HG02588 (cell line): ENCODE measurements around the gene AADACL2.

Source experiments
- ATAC-seq: cut with Tn5 transposase; IDR thresholded peaks from one replicate; pipeline ENCODE4 v1.9.1; 2021; ENCODE audit warnings: mild to moderate bottlenecking, moderate library complexity; ENCODE audit not compliant: unreplicated experiment

The AADACL2 gene

DNA sequence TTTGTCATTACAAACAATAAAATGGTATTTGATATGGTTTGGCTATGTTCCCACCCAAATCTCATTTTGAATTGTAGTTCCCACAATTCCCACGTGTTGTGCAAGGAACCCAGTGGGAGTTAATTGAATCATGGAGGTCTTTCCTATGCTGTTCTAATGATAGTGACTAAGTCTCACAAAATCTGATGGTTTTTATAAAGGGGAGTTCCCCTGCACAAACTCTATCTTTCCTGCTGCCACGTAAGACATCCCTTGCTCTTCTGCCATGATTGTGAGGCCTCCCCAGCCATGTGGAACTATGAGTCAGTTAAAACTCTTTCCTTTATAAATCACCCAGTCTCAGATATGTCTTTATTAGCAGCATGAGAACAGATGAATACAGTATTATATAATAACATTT is 64.7 kb downstream of the AADACL2 start:
- no peak for ATAC-seq

DNA sequence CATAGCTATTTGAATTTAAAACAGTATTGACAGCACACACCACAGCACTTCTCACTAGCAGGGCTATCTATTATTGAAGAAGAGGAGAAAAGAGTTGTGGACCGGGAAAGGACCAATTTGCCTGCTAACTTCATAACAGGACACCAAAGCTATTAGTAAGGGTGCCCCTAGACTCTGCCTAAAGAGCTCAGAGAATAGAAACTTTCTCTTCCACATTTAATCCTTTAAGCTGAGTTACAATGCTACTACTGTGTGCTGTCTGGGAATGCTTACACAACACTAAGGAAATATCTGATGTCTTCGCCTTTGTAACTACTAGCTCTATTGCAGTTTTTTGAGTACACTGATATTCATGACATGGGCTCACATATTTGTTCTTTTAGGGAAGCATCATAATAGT is 66.7 kb downstream of the AADACL2 start:
- no peak for ATAC-seq

DNA sequence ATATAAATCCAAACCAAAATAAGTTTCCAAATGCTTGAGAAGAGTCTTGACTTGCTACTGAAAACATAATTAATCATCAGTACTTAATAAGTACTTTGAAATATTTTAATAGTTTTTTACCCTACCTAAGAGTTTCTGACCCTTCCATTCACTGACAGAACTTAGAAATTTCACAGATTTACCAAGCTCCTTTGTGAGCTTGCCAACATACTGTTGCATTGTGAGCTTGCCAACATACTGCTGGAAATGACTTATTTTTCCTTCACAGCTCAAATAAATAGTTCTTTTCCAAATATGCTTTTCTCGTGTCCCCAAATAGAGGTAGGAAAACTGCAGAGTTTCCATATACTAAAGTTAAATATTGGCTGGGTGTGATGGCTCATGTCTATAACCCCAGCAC is 70.5 kb downstream of the AADACL2 start:
- ATAC-seq, result no peak

DNA sequence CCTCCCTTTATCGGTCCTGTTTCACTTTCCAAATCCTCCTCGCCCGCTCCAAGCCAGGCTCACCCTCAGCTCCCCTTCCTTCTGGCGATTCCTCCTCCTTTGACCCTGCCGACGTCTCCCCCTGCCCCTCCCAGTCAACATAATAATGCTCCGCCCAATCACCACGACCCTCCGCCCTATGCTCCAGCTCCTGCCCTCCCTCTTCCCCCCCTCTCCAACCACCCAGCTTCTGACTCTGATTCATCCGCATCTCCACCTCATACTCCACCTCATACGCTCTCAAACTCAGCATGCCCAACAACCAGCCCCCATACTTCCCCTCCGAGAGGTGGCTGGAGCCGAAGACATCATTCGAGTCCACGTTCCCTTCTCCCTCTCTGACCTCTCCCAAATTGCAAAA is 73.1 kb downstream of the AADACL2 start:
- no peak for ATAC-seq
